HCT116 (cell line): Measurements from ENCODE around the gene SOCS3. TPM values are rescaled to one million over a fixed set of nuclear protein-coding genes. Genes with fewer than 3 reads are reported as not detected.

Experiments
- total RNA-seq: library from RNA; stranded (reverse); gene quantifications from one replicate; pipeline ENCODE4 v1.2.1, GENCODE V29; 2021; ENCODE audit not compliant: unreplicated experiment

SOCS3 gene
- total RNA-seq, 1 experiment from 2014 or later = 26.7 TPM

Other genes with a start within 250 kb of the SOCS3 start
- gene TMC6, start 231.3 kb downstream of the SOCS3 start, total RNA-seq = 142 TPM
- 7.8 TPM for gene TMC8, start 229.3 kb downstream of the SOCS3 start, total RNA-seq
- gene C17orf99, start 213.7 kb downstream of the SOCS3 start, total RNA-seq = not detected
- 148 TPM for gene SYNGR2, start 191.5 kb downstream of the SOCS3 start, total RNA-seq
- 315 TPM for gene TK1, start 173.0 kb downstream of the SOCS3 start, total RNA-seq
- 65.8 TPM for gene AFMID, start 172.7 kb downstream of the SOCS3 start, total RNA-seq
- gene BIRC5, start 145.8 kb downstream of the SOCS3 start, total RNA-seq = 140 TPM
- not detected for gene TMEM235, start 128.4 kb downstream of the SOCS3 start, total RNA-seq
- gene PGS1, start 18.6 kb upstream of the SOCS3 start, total RNA-seq = 44.4 TPM
- gene DNAH17, start 217.3 kb upstream of the SOCS3 start, total RNA-seq = 0.69 TPM